GM18868 (cell line): ENCODE results near the gene PRSS38.

Experiments
- ATAC-seq: cut with Tn5 transposase; IDR thresholded peaks from one replicate; pipeline ENCODE4 v1.9.1; 2021; ENCODE audit warnings: mild to moderate bottlenecking, moderate library complexity; ENCODE audit not compliant: unreplicated experiment

Gene PRSS38

GRCh38 chr1:227792216-227793078 lies 23.0 kb upstream of the PRSS38 start:
- no peak for ATAC-seq

- ATAC-seq: no peak
These were observed 22.2 kb upstream of the PRSS38 start for GRCh38 chr1:227793079-227793947.

GRCh38 chr1:227793948-227794816 lies 21.3 kb upstream of the PRSS38 start:
- no peak for ATAC-seq

GRCh38 chr1:227794817-227795192 lies 20.7 kb upstream of the PRSS38 start:
- ATAC-seq: no peak

GRCh38 chr1:227795732-227796131 lies 19.7 kb upstream of the PRSS38 start:
- ATAC-seq: no peak

DNA sequence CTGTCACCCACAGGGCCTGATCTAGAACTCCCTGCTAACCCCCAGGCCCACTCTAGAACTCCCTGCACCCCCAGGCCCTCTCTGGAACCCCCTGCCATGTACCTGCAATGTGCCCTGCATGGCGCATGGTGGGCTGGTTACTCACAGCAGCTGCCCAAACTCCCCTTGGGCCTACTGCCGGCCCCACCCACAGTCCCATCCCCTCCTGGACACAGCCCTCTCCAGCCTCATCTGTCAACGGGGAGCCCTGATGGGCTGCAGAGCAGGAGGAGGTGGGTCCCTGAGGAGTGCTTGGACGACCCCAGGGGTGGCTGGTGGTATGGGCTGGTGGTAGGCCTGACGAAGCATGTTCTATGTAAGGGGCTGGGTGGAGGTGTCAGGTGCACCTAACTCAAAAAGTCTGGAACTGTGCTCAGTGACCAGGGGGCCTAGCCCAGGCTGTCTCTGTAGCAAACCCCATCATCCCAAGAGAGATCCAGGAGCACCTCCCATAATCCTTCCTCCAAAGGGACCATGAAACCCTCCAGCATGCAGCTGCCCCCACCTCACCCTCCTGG lies 19.0 kb upstream of the PRSS38 start:
- ATAC-seq: no peak

DNA sequence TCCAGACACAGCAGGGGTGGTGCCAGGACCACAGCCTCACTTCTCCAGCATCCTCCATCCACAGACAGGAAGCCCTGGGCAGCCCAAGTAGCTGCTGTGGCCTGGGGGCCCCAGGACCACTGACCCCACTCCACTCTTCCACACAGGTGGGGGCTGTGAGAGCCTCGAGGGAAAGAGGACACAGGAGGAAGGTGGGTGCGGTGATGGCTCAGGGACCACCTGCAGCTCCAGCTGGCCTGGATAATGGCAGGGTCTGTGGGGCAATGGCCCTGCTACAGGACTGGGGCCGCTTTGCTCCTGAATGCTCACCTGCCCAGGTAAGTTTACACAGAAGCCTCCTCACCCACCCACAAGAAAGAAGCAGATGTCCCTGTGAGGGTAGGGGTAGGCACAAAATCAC lies 18.3 kb upstream of the PRSS38 start:
- no peak for ATAC-seq

GRCh38 chr1:227797625-227798024 lies 17.9 kb upstream of the PRSS38 start:
- ATAC-seq: no peak

DNA sequence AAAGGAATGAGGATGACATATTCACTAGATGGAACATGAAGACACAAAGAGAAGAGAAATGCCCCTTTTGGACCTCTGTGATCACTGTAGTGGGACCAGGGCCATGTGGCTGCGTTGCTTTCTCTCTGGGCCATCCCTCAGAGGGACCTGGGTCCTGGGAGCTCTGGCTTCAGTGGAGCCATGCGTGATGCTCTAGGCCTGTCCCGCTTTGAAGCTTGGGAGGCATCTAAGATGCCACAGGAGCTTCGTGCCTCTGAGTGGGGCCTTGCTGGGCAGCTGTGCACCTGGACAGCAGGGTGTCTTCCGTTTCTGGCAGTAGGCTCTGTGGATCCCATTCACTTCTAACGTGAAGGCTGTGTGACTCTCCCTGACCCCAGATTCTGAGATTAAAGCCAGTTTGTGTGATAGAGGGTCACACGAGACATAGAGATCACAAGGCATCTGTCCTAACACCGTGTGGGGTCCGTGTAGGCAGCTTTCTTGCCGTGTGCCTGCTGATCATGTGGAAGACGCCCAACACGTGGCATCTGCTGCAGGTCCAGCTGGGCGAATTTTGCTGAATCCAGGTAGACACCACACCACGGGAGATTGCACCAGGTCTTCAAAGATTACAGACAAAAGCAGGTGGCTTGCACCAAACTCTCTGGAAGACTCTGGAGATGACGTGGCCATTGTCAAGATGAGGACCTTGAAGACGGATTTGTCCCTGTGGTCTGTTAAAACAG lies 17.2 kb upstream of the PRSS38 start:
- no peak for ATAC-seq

DNA sequence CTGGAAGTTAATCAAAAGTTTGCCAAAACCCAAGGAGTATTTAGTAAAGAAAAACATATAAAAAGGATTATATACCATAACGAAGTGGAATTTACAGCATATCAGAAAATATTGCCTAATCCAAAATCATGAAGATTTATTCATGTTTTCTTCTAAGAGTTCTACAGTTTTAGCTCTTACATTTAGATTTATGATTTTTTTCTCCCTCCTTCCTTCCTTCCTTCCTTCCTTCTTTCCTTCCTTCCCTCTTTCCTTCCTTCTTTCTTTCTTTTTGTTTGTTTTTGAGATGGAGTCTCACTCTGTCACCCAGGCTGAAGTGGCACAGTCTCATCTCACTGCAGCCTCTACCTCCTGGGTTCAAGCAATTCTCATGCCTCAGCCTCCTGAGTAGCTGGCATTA lies 15.7 kb upstream of the PRSS38 start:
- ATAC-seq: no peak

GRCh38 chr1:227803933-227804332 lies 11.5 kb upstream of the PRSS38 start:
- ATAC-seq: no peak

DNA sequence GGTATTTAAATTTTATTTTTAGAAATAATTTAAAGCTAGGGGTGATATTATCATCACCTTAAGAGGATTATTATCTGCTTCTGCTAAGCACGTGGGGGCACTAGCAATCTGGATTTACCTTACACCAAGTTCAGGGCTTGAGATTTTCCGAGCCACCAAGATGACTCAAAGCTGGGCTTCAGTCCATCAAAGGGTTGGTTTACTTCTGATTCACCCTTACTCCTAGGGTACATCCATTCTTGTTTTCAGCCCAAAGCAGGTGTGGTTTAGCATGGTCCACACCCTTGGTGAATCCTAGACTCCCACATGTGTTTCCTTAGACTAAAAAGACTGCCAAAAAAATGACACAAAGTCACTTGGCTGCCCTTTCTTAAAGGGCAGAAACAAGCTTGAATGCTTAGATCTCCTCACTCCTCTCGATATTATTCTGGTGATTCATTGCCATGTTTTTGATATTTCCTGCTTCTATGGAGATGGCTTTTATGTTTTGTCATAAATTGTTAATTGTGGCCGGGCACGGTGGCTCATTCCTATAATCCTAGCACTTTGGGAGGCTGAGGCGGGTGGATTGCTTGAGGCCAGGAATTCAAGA lies 9.8 kb upstream of the PRSS38 start:
- ATAC-seq: no peak

- ATAC-seq: no peak
These were observed 6.9 kb upstream of the PRSS38 start for GRCh38 chr1:227808566-227808965.

GRCh38 chr1:227809026-227809425 lies 6.4 kb upstream of the PRSS38 start:
- no peak for ATAC-seq

DNA sequence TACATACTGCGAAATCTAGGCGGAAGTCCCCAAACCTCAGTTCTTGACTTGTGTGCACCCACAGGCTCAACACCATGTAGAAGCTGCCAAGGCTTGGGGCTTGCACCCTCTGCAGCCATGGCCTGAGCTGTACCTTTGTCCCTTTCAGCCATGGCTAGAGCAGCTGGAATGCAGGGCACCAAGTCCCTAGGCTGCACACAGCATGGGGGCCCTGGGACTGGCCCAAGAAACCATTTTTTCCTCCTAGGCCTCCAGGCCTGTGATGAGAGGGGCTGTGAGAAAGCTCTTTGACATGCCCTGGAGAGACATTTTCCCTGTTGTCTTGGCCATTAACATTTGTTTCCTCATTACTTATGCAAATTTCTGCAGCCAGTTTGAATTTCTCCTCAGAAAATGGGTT lies 1.5 kb upstream of the PRSS38 start:
- ATAC-seq: no peak

GRCh38 chr1:227816750-227817446 lies 1.4 kb downstream of the PRSS38 start:
- no peak for ATAC-seq

DNA sequence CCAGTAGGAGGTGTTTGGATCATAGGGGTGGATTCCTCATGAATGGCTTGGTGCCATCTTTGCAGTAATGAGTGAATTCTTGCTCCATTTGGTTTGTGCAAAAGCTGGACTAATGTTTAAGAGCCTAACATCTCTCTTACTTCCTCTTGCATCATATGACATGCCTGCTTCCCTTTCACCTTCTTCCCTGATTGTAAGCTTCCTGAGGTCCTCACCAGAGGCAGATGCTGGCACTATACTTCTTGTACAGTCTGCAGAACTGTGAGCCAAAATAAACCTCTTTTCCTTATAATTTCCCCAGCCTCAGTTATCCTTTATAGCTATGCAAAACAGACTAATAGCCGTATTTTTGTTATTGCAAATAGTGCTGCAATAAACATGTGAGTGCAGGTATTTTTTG lies 8.1 kb downstream of the PRSS38 start:
- no peak for ATAC-seq

GRCh38 chr1:227824204-227824603 lies 8.7 kb downstream of the PRSS38 start:
- no peak for ATAC-seq

- ATAC-seq: no peak
These were observed 13.3 kb downstream of the PRSS38 start for GRCh38 chr1:227828786-227829185.
